ENCODE data around the gene NMT2.

The NMT2 gene

GRCh38 chr10:15088428-15089261, 79.8 kb downstream of the NMT2 start, which contains the start of gene ACBD7:
Gene ACBD7 (minus strand): TSS chr10:15088776. CDS start chr10:15088728, 48 bp downstream.
- peak; percentile 82 for DNase-seq

- peak; percentile 59 for DNase-seq
Observed at GRCh38 chr10:15084502-15084922, 84.0 kb downstream of the NMT2 start.

GRCh38 chr10:15083674-15084501, 84.6 kb downstream of the NMT2 start:
- DNase-seq: no peak

- DNase-seq: no peak
Observed at GRCh38 chr10:15075421-15075820, 93.1 kb downstream of the NMT2 start.

GRCh38 chr10:15072358-15072757, 96.1 kb downstream of the NMT2 start:
- no peak for DNase-seq

- DNase-seq: no peak
Observed at GRCh38 chr10:15069230-15069629, 99.3 kb downstream of the NMT2 start.

- no peak for DNase-seq
Observed at GRCh38 chr10:15068802-15069201, 99.7 kb downstream of the NMT2 start.

- DNase-seq: no peak
Observed at GRCh38 chr10:15067154-15067553, 101.3 kb downstream of the NMT2 start.

GRCh38 chr10:15060638-15061037, 107.9 kb downstream of the NMT2 start:
- no peak for DNase-seq

- no peak for DNase-seq
Observed at GRCh38 chr10:15059914-15060313, 108.6 kb downstream of the NMT2 start.

- no peak for DNase-seq
Observed at GRCh38 chr10:15058689-15059088, 109.8 kb downstream of the NMT2 start.

All from left hindlimb (tissue), 1 donor.